ENCODE results near the gene VSIR.

Gene VSIR

GRCh38 chr10:71743866-71744265 lies 29.5 kb downstream of the VSIR start:
- peaks cover 21% of the 10 kb centered on the region for H3K4me1 ChIP-seq (ENCODE audit: control insufficient read depth, insufficient read depth, low read length, poor library complexity, severe bottlenecking)
- no peaks in the 10 kb centered on the region for H3K9me3 ChIP-seq (ENCODE audit: control insufficient read depth, low read length)
- no peak overlapping the region for H3K27ac ChIP-seq (ENCODE audit: low read depth, low read length, severe bottlenecking)
- no peaks in the 10 kb centered on the region for H3K36me3 ChIP-seq (ENCODE audit: control insufficient read depth, insufficient read depth, low read length)
- no peak overlapping the region for H3K4me3 ChIP-seq (ENCODE audit: extremely low read depth, insufficient read depth, low read length, poor library complexity, severe bottlenecking)
- no CpG with 5 or more reads among the region's 1 CpG for WGBS, 2 experiments (ENCODE audit: insufficient coverage in 2 of 2)

- Histone ChIP-seq H3K27ac (ENCODE audit: low read depth, low read length, severe bottlenecking) (no peak overlapping the region), H3K36me3 (ENCODE audit: control insufficient read depth, insufficient read depth, low read length) (no peaks in the 10 kb centered on the region), H3K4me1 (ENCODE audit: control insufficient read depth, insufficient read depth, low read length, poor library complexity, severe bottlenecking) (peaks cover 15% of the 10 kb centered on the region), H3K9me3 (ENCODE audit: control insufficient read depth, low read length) (no peaks in the 10 kb centered on the region), H3K4me3 (ENCODE audit: extremely low read depth, insufficient read depth, low read length, poor library complexity, severe bottlenecking) (no peak overlapping the region)
- WGBS, 2 experiments (ENCODE audit: insufficient coverage in 2 of 2): 88% methylated on average over 4 of the region's 4 CpGs; no CpG with 5 or more reads in 1 of the 2 experiments
Observed at GRCh38 chr10:71743089-71743838, 30.1 kb downstream of the VSIR start.

- 86 to 95% methylated on average over 6 to 9 of the region's 10 CpGs for WGBS, 2 experiments (ENCODE audit: insufficient coverage in 2 of 2)
- Histone ChIP-seq H3K4me3 (ENCODE audit: extremely low read depth, insufficient read depth, low read length, poor library complexity, severe bottlenecking) (no peak overlapping the region), H3K9me3 (ENCODE audit: control insufficient read depth, low read length) (no peaks in the 10 kb centered on the region), H3K36me3 (ENCODE audit: control insufficient read depth, insufficient read depth, low read length) (no peaks in the 10 kb centered on the region), H3K27ac (ENCODE audit: low read depth, low read length, severe bottlenecking) (no peak overlapping the region), H3K4me1 (ENCODE audit: control insufficient read depth, insufficient read depth, low read length, poor library complexity, severe bottlenecking) (peaks cover 8% of the 10 kb centered on the region)
Observed at GRCh38 chr10:71742301-71743088, 30.8 kb downstream of the VSIR start.

GRCh38 chr10:71741671-71742070 lies 31.6 kb downstream of the VSIR start:
- H3K36me3 ChIP-seq (ENCODE audit: control insufficient read depth, insufficient read depth, low read length): no peaks in the 10 kb centered on the region
- no peaks in the 10 kb centered on the region for H3K9me3 ChIP-seq (ENCODE audit: control insufficient read depth, low read length)
- WGBS, 2 experiments (ENCODE audit: insufficient coverage in 2 of 2): 86 to 96% methylated on average over 15 to 17 of the region's 20 CpGs
- H3K4me1 ChIP-seq (ENCODE audit: control insufficient read depth, insufficient read depth, low read length, poor library complexity, severe bottlenecking): peaks cover 3% of the 10 kb centered on the region
- no peak overlapping the region for H3K27ac ChIP-seq (ENCODE audit: low read depth, low read length, severe bottlenecking)
- no peak overlapping the region for H3K4me3 ChIP-seq (ENCODE audit: extremely low read depth, insufficient read depth, low read length, poor library complexity, severe bottlenecking)

GRCh38 chr10:71741029-71741428 lies 32.3 kb downstream of the VSIR start:
- H3K36me3 ChIP-seq (ENCODE audit: control insufficient read depth, insufficient read depth, low read length): no peaks in the 10 kb centered on the region
- no peaks in the 10 kb centered on the region for H3K4me1 ChIP-seq (ENCODE audit: control insufficient read depth, insufficient read depth, low read length, poor library complexity, severe bottlenecking)
- H3K27ac ChIP-seq (ENCODE audit: low read depth, low read length, severe bottlenecking): no peak overlapping the region
- H3K9me3 ChIP-seq (ENCODE audit: control insufficient read depth, low read length): no peaks in the 10 kb centered on the region
- WGBS, 2 experiments (ENCODE audit: insufficient coverage in 2 of 2): 35 to 51% methylated on average over 2 to 3 of the region's 4 CpGs
- H3K4me3 ChIP-seq (ENCODE audit: extremely low read depth, insufficient read depth, low read length, poor library complexity, severe bottlenecking): no peak overlapping the region

- Histone ChIP-seq H3K27ac (ENCODE audit: low read depth, low read length, severe bottlenecking) (no peak overlapping the region), H3K36me3 (ENCODE audit: control insufficient read depth, insufficient read depth, low read length) (no peaks in the 10 kb centered on the region), H3K4me1 (ENCODE audit: control insufficient read depth, insufficient read depth, low read length, poor library complexity, severe bottlenecking) (no peaks in the 10 kb centered on the region), H3K9me3 (ENCODE audit: control insufficient read depth, low read length) (no peaks in the 10 kb centered on the region), H3K4me3 (ENCODE audit: extremely low read depth, insufficient read depth, low read length, poor library complexity, severe bottlenecking) (no peak overlapping the region)
- 59 to 69% methylated on average over 7 to 8 of the region's 9 CpGs for WGBS, 2 experiments (ENCODE audit: insufficient coverage in 2 of 2)
Observed at GRCh38 chr10:71740069-71740653, 33.2 kb downstream of the VSIR start.

GRCh38 chr10:71739358-71739900 lies 33.9 kb downstream of the VSIR start:
- Histone ChIP-seq H3K36me3 (ENCODE audit: control insufficient read depth, insufficient read depth, low read length) (no peaks in the 10 kb centered on the region), H3K4me1 (ENCODE audit: control insufficient read depth, insufficient read depth, low read length, poor library complexity, severe bottlenecking) (no peaks in the 10 kb centered on the region), H3K9me3 (ENCODE audit: control insufficient read depth, low read length) (no peaks in the 10 kb centered on the region), H3K27ac (ENCODE audit: low read depth, low read length, severe bottlenecking) (no peak overlapping the region), H3K4me3 (ENCODE audit: extremely low read depth, insufficient read depth, low read length, poor library complexity, severe bottlenecking) (no peak overlapping the region)
- 89 to 90% methylated on average over 6 to 7 of the region's 8 CpGs for WGBS, 2 experiments (ENCODE audit: insufficient coverage in 2 of 2)

- Histone ChIP-seq H3K4me3 (ENCODE audit: extremely low read depth, insufficient read depth, low read length, poor library complexity, severe bottlenecking) (no peak overlapping the region), H3K9me3 (ENCODE audit: control insufficient read depth, low read length) (no peaks in the 10 kb centered on the region), H3K36me3 (ENCODE audit: control insufficient read depth, insufficient read depth, low read length) (no peaks in the 10 kb centered on the region), H3K4me1 (ENCODE audit: control insufficient read depth, insufficient read depth, low read length, poor library complexity, severe bottlenecking) (no peaks in the 10 kb centered on the region), H3K27ac (ENCODE audit: low read depth, low read length, severe bottlenecking) (no peak overlapping the region)
- 100% methylated on average over 3 of the region's 3 CpGs for WGBS, 2 experiments (ENCODE audit: insufficient coverage in 2 of 2)
Observed at GRCh38 chr10:71737834-71738197, 35.5 kb downstream of the VSIR start.

GRCh38 chr10:71737001-71737833 lies 36.1 kb downstream of the VSIR start:
- Histone ChIP-seq H3K36me3 (ENCODE audit: control insufficient read depth, insufficient read depth, low read length) (no peaks in the 10 kb centered on the region), H3K27ac (ENCODE audit: low read depth, low read length, severe bottlenecking) (no peak overlapping the region), H3K4me1 (ENCODE audit: control insufficient read depth, insufficient read depth, low read length, poor library complexity, severe bottlenecking) (no peaks in the 10 kb centered on the region), H3K4me3 (ENCODE audit: extremely low read depth, insufficient read depth, low read length, poor library complexity, severe bottlenecking) (no peak overlapping the region), H3K9me3 (ENCODE audit: control insufficient read depth, low read length) (no peaks in the 10 kb centered on the region)
- WGBS, 2 experiments (ENCODE audit: insufficient coverage in 2 of 2): 89 to 93% methylated on average over 8 to 10 of the region's 12 CpGs

GRCh38 chr10:71736570-71736952 lies 36.8 kb downstream of the VSIR start:
- 77 to 81% methylated on average over 1 to 2 of the region's 2 CpGs for WGBS, 2 experiments (ENCODE audit: insufficient coverage in 2 of 2)
- Histone ChIP-seq H3K4me1 (ENCODE audit: control insufficient read depth, insufficient read depth, low read length, poor library complexity, severe bottlenecking) (peaks cover 2% of the 10 kb centered on the region), H3K27ac (ENCODE audit: low read depth, low read length, severe bottlenecking) (no peak overlapping the region), H3K4me3 (ENCODE audit: extremely low read depth, insufficient read depth, low read length, poor library complexity, severe bottlenecking) (no peak overlapping the region), H3K9me3 (ENCODE audit: control insufficient read depth, low read length) (no peaks in the 10 kb centered on the region), H3K36me3 (ENCODE audit: control insufficient read depth, insufficient read depth, low read length) (no peaks in the 10 kb centered on the region)

Data from mesodermal cell (in vitro differentiated cells).